GM18951 (cell line): ENCODE data around the gene GLB1L.
A peak's percentile ranks its signal among the peaks of the same experiment; 100 is the strongest.

Experiments
- POLR2A ChIP-seq: IDR thresholded peaks from 4 replicates; pipeline ENCODE4 v1.6.1; 2011; ENCODE audit warnings: mild to moderate bottlenecking; ENCODE audit not compliant: insufficient read length, insufficient read depth; ENCODE audit errors: extremely low read depth
- in situ Hi-C: fragments of 300-500 bp; cut with MboI; formaldehyde crosslinking; loops from one replicate; pipeline ENCODE4 v1.12.0; 2022; ENCODE audit warnings: low sequenced_read_pairs, mixed read lengths, inconsistent platforms; ENCODE audit not compliant: unreplicated experiment

The GLB1L gene

GRCh38 chr2:219219784-219220532, 25.3 kb downstream of the GLB1L start:
- in situ Hi-C loops, result no loop called here
- no peak for TF ChIP-seq POLR2A

- in situ Hi-C loops, result no loop called here
- TF ChIP-seq POLR2A, result peak; percentile 93
Observed at GRCh38 chr2:219218732-219219701, 26.2 kb downstream of the GLB1L start, which contains the start of gene ABCB6. ABCB6 (minus strand) TSS chr2:219218958; CDS start chr2:219218673, 285 bp downstream.

- TF ChIP-seq POLR2A, result no peak
- in situ Hi-C loops, result no loop called here
Observed at GRCh38 chr2:219218217-219218731, 27.0 kb downstream of the GLB1L start.

- in situ Hi-C loops, result no loop called here
- TF ChIP-seq POLR2A, result no peak
Observed at GRCh38 chr2:219216535-219216915, 28.7 kb downstream of the GLB1L start.

- TF ChIP-seq POLR2A, result no peak
- in situ Hi-C loops, result no loop called here
Observed at GRCh38 chr2:219215871-219216534, 29.2 kb downstream of the GLB1L start.

- TF ChIP-seq POLR2A, result no peak
- in situ Hi-C loops, result loop anchor here (5.0 kb wide), 1 partner anchor 52 kb away; the partner anchor contains the start of gene NHEJ1
Observed at GRCh38 chr2:219214786-219215185, 30.5 kb downstream of the GLB1L start.

GRCh38 chr2:219214141-219214540, 31.1 kb downstream of the GLB1L start:
- in situ Hi-C loops, result loop anchor here (5.0 kb wide), 1 partner anchor 52 kb away; the partner anchor contains the start of gene NHEJ1
- no peak for TF ChIP-seq POLR2A

- in situ Hi-C loops, result loop anchor here (5.0 kb wide), 1 partner anchor 51 kb away; the partner anchor contains the start of gene NHEJ1
Observed at GRCh38 chr2:219213486-219214071, 31.7 kb downstream of the GLB1L start.

GRCh38 chr2:219213026-219213415, 32.2 kb downstream of the GLB1L start:
- TF ChIP-seq POLR2A, result no peak
- in situ Hi-C loops, result loop anchor here (5.0 kb wide), 1 partner anchor 51 kb away; the partner anchor contains the start of gene NHEJ1

More at GRCh38 chr2:219213486-219214071, 31.7 kb downstream of the GLB1L start:
- TF ChIP-seq POLR2A, result no peak

- no peak for TF ChIP-seq POLR2A
- in situ Hi-C loops, result loop anchor here (5.0 kb wide), 1 partner anchor 49 kb away; the partner anchor contains the start of gene NHEJ1
Observed at GRCh38 chr2:219210886-219211362, 34.3 kb downstream of the GLB1L start.

- no peak for TF ChIP-seq POLR2A
- in situ Hi-C loops, result loop anchor here (5.0 kb wide), 1 partner anchor 48 kb away; the partner anchor contains the start of gene NHEJ1
Observed at GRCh38 chr2:219210196-219210885, 34.9 kb downstream of the GLB1L start.
